Activated CD4-positive, alpha-beta T cell treated with anti-CD3 and anti-CD28 coated beads, Interleukin-2, Interleukin-6, amounts not matched to agents 100 ng/mL and 50 ng/mL, durations not matched to agents 16 hours and 8 hours (primary cell): ENCODE data around the gene UNC5B.
A peak's percentile ranks its signal among the peaks of the same experiment; 100 is the strongest.

Experiments
- DNase-seq: peaks from one replicate; pipeline ENCODE4 v3.0.0-alpha.2; 2020

Gene UNC5B

DNA sequence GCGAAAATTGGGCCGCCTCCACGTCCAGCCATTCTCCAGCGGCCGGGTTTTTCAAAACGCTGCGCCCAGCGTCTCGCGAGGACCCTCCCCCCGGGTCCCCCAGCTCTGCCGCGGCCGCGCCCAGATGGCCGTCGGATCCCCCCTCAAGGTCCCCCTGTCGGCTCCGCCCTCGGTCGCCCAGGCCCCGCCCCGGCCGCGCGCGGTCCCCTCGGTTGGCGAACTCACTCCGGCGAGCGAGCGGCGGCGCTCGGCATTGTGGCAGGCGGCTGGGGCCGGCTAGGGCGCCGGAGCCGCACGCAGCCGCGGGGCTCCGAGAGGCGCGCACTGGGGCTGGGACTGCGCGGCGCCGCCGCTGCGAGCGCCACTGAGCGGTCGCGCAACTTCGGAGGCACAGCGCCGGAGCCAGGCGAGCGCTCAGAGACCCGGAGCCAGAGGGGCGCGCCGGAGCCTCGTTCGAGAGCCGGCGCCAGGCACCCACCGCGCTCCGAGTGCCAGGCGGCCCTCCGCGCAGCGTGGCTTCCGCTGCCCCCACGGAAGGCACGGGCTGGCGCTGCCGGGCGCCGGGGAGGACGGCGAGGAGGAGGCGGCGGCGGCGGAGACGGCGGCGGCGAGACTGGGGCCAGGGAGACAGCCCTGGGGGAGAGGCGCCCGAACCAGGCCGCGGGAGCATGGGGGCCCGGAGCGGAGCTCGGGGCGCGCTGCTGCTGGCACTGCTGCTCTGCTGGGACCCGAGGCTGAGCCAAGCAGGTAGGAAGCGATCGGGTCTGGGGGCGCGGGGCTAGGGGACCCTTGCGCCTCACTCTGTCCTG, at the start of gene UNC5B:
Gene UNC5B, plus strand, starts transcription at position 253 of the 809 bp plus-strand sequence. Its CDS starts 416 bp downstream, at position 669.
- peak; percentile 72 for DNase-seq

DNA sequence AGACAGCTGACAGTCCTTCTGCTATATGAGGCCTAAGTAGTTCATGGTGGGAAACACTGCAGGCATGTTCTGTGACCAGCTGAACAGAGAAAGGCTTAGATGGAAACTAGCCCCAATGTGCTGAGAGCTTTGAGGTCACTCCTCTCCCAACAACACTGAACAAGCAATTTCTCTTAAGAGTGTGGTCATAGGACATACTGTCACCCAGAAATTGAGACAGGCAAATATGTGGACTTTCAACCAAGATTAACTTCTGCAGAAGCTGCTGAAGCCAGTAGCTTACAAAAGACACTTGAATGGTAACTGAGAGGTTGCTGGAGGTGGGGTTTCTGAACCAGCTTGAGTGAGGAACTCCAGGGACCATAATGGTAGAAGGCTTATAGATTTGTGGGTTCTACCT, 38.9 kb upstream of the UNC5B start:
- no peak for DNase-seq

GRCh38 chr10:71176661-71177060, 35.7 kb upstream of the UNC5B start:
- no peak for DNase-seq

DNA sequence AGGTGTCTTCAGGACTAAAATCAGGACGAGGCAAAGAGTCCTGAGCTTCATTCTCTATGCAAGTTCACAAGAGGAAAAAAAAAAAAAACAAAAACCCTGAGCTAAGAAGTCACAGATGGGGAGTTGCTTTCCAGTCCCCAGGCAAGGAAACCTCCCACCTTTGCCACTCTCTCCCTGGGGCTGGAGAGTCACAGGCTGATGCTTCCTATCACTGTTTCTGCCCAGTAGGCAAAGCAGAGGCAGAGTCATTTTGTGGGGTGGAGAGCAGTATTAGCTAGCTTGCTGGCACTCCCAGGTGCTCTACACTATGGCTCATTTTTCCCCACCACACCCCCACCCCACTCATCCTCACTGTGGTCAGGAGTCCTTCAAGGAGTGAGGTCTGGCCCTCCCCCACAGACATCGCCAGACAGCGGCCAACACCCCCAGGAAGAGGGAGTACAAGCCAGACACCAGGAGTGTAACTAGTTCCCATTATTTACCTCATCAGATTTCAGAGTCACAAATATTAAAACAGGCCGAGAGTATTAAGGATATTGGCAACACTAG, 34.6 kb upstream of the UNC5B start:
- DNase-seq: no peak

DNA sequence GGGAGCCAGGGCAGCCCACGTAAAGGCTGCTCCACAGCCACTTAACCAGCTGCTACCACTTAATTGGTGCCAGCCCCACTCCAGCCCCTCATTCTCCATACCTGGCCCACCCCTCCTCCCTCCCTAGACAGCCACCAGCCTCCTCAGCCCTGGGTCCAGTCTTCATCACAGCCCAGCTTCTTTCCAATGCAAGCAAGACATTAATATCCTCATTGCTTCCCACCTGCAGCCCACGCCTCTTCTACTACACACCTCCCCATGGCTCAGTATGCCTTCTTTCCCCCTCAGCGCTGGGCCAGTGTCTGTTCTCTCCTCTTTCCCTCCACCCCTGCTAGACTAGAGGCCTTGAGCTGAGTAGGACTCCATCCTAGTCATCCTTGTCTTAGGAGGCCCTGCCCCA, 33.5 kb upstream of the UNC5B start:
- DNase-seq: no peak

GRCh38 chr10:71179382-71179781, 33.0 kb upstream of the UNC5B start:
- no peak for DNase-seq

- DNase-seq: no peak
These were observed 27.9 kb upstream of the UNC5B start for GRCh38 chr10:71184421-71184820.

GRCh38 chr10:71185209-71185608, 27.2 kb upstream of the UNC5B start:
- DNase-seq: no peak

- DNase-seq: no peak
These were observed 25.2 kb upstream of the UNC5B start for GRCh38 chr10:71187197-71187596.

GRCh38 chr10:71187600-71187999, 24.8 kb upstream of the UNC5B start:
- no peak for DNase-seq

DNA sequence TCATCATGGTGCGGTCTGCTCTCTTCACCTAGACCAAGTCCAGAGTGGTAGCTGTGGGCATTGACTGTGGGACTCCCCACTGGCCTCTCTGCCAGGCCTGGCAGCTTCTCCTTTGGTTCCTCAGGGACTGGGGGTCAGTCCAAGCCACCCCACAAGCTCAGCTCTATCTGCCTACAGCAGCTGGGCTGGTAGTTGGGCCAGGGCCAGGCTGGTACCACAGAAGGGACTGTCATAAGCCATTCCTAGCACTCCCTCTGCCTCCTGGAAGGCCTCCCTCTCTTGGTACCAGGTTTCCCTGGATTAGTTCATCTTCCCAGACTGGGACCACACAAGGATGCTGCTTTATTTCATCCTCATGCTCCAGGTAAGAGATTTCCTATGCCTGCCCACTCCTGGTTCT, 24.2 kb upstream of the UNC5B start:
- no peak for DNase-seq

DNA sequence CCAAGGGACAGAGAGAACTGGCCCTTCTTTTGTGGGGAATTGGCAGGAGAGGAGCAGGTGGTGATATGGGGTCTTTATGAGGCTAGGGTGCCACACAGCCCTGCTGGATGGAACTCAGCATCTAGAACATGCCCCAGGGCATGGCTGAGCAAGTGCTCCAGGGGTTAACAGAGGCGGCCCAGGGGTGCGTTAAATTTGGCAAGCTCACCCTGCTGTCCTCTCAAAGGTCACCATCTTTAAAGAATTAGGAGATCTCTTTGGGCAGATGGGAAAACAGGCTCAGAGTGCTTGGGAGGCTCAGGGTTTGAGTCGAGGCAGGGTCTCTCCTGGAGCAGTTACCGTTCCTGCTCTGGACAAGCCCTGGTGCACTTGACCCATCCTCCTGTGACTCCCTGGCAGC, 21.4 kb upstream of the UNC5B start:
- no peak for DNase-seq

DNA sequence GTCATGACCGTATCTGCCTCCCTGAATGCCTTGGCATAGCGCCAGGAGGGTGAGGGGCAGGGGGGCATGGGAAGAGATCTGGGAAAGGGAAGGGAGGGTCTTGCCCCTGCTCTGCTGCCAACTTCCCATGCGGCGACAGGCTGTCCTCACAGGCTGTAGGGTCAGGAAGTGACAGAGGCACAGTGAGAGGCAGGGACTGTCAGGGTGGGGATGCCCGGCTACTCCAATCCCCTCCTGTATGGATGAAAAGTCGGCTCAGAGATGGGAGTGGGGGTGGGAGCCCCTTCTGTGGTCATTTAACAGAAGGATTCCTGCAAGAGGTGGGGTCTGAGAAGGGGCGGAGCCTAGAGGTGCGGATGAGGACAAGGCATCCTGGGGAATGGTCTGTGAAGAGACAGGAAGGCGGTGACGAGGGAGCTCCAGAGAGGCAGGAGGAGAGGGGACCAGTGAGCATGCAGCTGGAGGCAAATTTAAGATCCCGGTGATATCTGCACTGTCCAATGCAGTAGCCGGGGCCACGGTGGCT, 20.8 kb upstream of the UNC5B start:
- no peak for DNase-seq

DNA sequence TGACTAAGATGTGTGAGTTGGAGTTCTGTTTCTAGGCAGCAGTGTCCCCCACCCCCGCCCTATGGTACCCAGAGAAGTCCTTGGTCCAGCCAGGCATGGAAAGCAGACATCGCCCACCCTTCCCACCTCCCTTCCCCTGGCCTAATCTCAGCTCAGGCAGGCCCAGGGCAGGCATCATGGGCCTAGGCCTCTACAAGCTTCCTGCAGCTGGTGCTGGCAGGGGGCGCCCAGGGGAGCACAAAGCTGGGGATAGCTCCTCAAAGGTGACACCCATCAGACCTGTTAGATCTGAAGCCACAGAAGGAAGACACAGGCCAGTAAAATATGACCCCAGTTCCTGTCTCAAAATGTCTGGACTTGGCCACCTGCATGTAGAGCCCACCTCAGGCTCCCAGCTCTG, 18.9 kb upstream of the UNC5B start:
- DNase-seq: no peak

- DNase-seq: no peak
These were observed 14.4 kb upstream of the UNC5B start for GRCh38 chr10:71197955-71198354.

DNA sequence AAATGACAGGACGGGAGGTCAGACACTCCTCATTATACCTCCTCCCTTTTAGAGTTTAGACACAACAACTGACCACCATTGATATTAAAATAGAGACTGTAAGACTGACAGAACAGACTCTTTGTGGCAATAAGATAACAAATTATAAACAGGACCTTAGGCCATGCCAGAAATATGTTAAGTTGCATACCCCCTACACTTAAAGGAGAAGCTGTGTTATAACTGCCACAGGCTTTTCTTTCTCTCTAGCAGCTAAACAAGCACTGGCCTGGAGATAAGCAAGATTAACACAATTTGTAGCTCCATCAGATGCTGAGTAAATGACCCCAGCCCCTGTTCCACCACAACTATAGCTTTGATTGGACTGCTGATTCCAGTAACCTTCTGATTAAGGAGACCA, 10.5 kb upstream of the UNC5B start:
- no peak for DNase-seq

- no peak for DNase-seq
These were observed 10.1 kb upstream of the UNC5B start for GRCh38 chr10:71202314-71202713.

DNA sequence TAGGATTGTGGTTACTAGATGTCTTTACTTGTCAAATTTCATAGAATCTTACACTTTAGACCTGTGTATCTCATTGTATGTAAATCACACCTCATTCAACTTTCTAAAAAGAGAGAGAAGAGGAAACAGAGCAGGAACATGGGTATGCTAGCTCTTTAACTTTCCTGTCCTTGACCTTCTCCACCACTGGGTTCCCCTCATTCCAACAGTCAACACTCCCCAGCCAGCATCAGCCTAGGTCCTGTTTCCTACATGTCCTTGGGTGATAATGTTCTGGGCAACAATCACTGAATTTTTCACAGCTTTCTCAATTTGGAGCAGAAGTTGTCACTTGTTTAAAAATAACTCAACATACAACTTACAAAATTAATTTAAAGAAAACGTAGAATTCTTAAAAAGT, 9.2 kb upstream of the UNC5B start:
- no peak for DNase-seq

GRCh38 chr10:71203716-71204115, 8.7 kb upstream of the UNC5B start:
- DNase-seq: no peak

GRCh38 chr10:71204746-71205145, 7.6 kb upstream of the UNC5B start:
- no peak for DNase-seq

GRCh38 chr10:71205468-71205867, 6.9 kb upstream of the UNC5B start:
- DNase-seq: no peak

- no peak for DNase-seq
These were observed 5.5 kb upstream of the UNC5B start for GRCh38 chr10:71206911-71207310.

DNA sequence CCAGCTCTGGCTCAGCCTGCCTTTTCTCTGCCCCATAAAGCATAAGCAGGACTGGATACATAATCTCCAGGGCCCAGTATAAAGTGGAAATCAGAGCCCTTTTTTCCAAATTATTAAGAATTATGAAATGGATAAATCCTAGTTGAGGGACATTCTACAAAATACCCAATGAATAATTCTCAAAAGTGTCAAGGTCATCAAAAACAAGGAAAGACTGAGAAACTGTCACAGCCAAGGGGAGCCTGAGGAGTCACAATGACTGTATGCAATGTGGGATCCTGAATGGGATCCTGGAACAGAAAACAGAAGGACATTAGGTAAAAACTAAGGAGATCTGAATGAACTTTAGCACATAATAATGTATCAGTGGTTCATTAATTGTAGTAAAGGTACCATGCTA, 4.8 kb upstream of the UNC5B start:
- DNase-seq: no peak

- no peak for DNase-seq
These were observed 3.0 kb upstream of the UNC5B start for GRCh38 chr10:71209352-71209715.
